DND-41 (cell line): Measurements from ENCODE around the gene FMOD.

Experiments used
- EZH2 ChIP-seq: IDR thresholded peaks from 3 replicates; pipeline ENCODE4 v1.6.1; 2012; ENCODE audit warnings: borderline replicate concordance, low read depth, mild to moderate bottlenecking, moderate library complexity, low read length, inconsistent platforms; ENCODE audit not compliant: severe bottlenecking
- TF ChIP-seq, protein P1 (sequence below): IDR thresholded peaks from 2 replicates; pipeline ENCODE4 v1.5.1; 2012; ENCODE audit warnings: borderline replicate concordance, low read length, moderate library complexity, mild to moderate bottlenecking; ENCODE audit not compliant: poor library complexity, severe bottlenecking; ENCODE audit errors: extremely low read depth

DNA sequence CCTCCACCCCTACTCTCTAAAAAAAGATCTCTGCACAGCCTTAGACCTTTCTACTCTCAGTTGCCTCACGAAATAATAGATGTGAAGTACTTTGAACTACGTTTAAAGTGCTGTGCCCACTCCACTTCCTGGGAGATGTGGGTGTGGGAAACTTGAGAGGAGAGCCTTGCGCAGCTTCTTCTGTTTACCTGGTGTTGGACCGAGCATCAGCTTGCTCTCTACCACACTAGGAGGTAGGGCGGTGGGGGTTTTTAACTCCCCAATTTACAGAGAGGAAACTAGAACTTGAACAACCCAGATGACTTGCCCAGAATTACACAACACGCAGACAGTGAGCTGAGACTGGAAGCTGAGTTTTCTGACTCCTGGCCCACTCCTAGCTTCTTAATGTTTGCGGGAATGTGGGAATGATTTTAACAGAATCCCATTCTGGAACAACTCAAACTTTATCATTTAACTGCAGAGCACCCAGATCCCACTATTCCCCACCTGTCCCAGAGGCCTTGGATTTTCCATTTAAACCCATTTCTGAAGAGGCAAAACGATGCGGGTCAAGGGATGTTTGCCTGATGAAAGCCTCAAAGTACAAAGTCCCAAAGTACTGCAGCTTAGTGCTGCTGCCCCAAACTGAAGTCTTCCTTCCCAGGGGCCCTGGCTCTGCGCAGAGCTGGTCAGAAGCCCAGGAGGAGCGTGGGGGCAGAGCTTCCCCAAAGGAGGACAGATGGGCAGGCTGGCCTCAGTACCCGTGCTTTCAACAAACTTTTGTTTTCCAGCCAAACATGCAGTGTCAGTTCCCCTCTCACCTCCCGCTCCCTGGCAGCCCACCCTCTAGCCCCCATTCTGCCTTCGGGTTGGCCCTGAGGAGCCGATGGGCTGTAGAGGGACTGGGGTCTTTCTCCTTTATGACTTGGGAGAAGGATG is 26.6 kb downstream of the FMOD start:
- TF ChIP-seq, protein P1, sequence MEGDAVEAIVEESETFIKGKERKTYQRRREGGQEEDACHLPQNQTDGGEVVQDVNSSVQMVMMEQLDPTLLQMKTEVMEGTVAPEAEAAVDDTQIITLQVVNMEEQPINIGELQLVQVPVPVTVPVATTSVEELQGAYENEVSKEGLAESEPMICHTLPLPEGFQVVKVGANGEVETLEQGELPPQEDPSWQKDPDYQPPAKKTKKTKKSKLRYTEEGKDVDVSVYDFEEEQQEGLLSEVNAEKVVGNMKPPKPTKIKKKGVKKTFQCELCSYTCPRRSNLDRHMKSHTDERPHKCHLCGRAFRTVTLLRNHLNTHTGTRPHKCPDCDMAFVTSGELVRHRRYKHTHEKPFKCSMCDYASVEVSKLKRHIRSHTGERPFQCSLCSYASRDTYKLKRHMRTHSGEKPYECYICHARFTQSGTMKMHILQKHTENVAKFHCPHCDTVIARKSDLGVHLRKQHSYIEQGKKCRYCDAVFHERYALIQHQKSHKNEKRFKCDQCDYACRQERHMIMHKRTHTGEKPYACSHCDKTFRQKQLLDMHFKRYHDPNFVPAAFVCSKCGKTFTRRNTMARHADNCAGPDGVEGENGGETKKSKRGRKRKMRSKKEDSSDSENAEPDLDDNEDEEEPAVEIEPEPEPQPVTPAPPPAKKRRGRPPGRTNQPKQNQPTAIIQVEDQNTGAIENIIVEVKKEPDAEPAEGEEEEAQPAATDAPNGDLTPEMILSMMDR, result no peak
- TF ChIP-seq EZH2, result no peak
